Measurements from ENCODE around the gene EIF4ENIF1.
"Not testable (repeated sequence)": the region's sequence is repeated elsewhere in the genome, so short reads cannot be mapped to it uniquely, and the experiment has no call there.

GRCh38 chr22:31524132-31524531, 34.5 kb upstream of the EIF4ENIF1 start:
- TF ChIP-seq POLR2A, POLR2AphosphoS5 (IDR thresholded peaks at IDR 0.05): not testable (repeated sequence)
- TF ChIP-seq, protein P1, sequence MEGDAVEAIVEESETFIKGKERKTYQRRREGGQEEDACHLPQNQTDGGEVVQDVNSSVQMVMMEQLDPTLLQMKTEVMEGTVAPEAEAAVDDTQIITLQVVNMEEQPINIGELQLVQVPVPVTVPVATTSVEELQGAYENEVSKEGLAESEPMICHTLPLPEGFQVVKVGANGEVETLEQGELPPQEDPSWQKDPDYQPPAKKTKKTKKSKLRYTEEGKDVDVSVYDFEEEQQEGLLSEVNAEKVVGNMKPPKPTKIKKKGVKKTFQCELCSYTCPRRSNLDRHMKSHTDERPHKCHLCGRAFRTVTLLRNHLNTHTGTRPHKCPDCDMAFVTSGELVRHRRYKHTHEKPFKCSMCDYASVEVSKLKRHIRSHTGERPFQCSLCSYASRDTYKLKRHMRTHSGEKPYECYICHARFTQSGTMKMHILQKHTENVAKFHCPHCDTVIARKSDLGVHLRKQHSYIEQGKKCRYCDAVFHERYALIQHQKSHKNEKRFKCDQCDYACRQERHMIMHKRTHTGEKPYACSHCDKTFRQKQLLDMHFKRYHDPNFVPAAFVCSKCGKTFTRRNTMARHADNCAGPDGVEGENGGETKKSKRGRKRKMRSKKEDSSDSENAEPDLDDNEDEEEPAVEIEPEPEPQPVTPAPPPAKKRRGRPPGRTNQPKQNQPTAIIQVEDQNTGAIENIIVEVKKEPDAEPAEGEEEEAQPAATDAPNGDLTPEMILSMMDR (IDR thresholded peaks at IDR 0.05 in 8 of 11, conservative IDR thresholded peaks at IDR 0.05 in 3 of 11): not testable (repeated sequence)

All from spleen (tissue), 7 donors.